ENCODE results near the gene APOBEC2.
"Not testable (repeated sequence)": the region's sequence is repeated elsewhere in the genome, so short reads cannot be mapped to it uniquely, and the experiment has no call there.

The APOBEC2 gene

DNA sequence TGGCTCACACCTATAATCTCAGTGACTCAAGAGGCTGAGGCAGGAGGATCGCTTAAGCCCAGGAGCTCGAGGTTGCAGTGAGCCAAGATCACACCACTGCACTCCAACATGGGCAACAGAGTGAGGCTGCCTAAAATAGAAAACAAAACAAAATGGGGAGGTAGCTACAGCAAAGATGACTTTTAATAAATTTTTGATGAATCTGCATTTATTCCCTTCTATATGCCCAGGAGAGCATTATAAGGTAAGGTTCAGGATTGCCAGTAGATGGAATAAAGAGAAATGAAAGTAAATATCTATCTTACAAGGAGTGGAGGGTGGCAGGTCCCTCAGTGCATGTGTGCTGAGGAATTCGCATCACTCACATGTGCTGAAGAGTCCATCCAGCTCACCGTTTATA is 38.2 kb upstream of the APOBEC2 start:
- no peak overlapping the region for H3K27ac ChIP-seq (ENCODE audit: low read length)
- H3K27me3 ChIP-seq (ENCODE audit: insufficient read depth, low read length, poor library complexity), result no peaks in the 10 kb centered on the region
- no peaks in the 10 kb centered on the region for H3K4me1 ChIP-seq (ENCODE audit: insufficient read depth, low read length)
- H2AFZ ChIP-seq (ENCODE audit: low read depth, low read length), result no peak overlapping the region
- DNase-seq (no peak), ATAC-seq (ENCODE audit: insufficient read depth, low read depth) (no peak)
- H3K4me3 ChIP-seq (ENCODE audit: low read depth in 1 of 2, low read length in 2 of 2), result no peak overlapping the region
- H3K79me2 ChIP-seq (ENCODE audit: insufficient read depth, low read length), result no peaks in the 10 kb centered on the region
- H3K4me2 ChIP-seq (ENCODE audit: insufficient read depth, low read length), result no peak overlapping the region
- H3K36me3 ChIP-seq (ENCODE audit: insufficient read depth, low read length), result no peaks in the 10 kb centered on the region
- TF ChIP-seq, protein P1, sequence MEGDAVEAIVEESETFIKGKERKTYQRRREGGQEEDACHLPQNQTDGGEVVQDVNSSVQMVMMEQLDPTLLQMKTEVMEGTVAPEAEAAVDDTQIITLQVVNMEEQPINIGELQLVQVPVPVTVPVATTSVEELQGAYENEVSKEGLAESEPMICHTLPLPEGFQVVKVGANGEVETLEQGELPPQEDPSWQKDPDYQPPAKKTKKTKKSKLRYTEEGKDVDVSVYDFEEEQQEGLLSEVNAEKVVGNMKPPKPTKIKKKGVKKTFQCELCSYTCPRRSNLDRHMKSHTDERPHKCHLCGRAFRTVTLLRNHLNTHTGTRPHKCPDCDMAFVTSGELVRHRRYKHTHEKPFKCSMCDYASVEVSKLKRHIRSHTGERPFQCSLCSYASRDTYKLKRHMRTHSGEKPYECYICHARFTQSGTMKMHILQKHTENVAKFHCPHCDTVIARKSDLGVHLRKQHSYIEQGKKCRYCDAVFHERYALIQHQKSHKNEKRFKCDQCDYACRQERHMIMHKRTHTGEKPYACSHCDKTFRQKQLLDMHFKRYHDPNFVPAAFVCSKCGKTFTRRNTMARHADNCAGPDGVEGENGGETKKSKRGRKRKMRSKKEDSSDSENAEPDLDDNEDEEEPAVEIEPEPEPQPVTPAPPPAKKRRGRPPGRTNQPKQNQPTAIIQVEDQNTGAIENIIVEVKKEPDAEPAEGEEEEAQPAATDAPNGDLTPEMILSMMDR (IDR thresholded peaks at IDR 0.05; ENCODE audit: borderline replicate concordance, extremely low read depth, low read length, poor library complexity, severe bottlenecking), result no peak
- TF ChIP-seq EZH2 (IDR thresholded peaks at IDR 0.05; ENCODE audit: borderline replicate concordance, low read depth, low read length, severe bottlenecking), result no peak
- no peaks in the 10 kb centered on the region for H3K9me3 ChIP-seq (ENCODE audit: insufficient read depth, low read length, severe bottlenecking)
- H4K20me1 ChIP-seq (ENCODE audit: insufficient read depth, low read length), result no peaks in the 10 kb centered on the region; the same call in 1 of the 2 replicates
- H3K9ac ChIP-seq (ENCODE audit: low read depth, low read length), result no peak overlapping the region

DNA sequence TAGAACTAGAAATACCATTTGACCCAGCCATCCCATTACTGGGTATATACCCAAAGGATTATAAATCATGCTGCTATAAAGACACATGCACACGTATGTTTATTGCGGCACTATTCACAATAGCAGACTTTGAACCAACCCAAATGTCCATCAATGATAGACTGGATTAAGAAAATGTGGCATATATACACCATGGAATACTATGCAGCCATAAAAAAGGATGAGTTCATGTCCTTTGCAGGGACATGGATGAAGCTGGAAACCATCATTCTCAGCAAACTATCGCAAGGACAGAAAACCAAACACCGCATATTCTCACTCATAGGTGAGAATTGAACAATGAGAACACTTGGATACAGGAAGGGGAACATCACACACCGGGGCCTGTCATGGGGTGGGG is 37.1 kb upstream of the APOBEC2 start:
- not testable (repeated sequence) for H3K27me3 ChIP-seq (ENCODE audit: insufficient read depth, low read length, poor library complexity); H2AFZ ChIP-seq (ENCODE audit: low read depth, low read length); H3K36me3 ChIP-seq (ENCODE audit: insufficient read depth, low read length); H4K20me1 ChIP-seq (ENCODE audit: insufficient read depth, low read length); H3K4me3 ChIP-seq (ENCODE audit: low read depth in 1 of 2, low read length in 2 of 2); H3K79me2 ChIP-seq (ENCODE audit: insufficient read depth, low read length); H3K9me3 ChIP-seq (ENCODE audit: insufficient read depth, low read length, severe bottlenecking); H3K4me1 ChIP-seq (ENCODE audit: insufficient read depth, low read length); H3K27ac ChIP-seq (ENCODE audit: low read length); DNase-seq; ATAC-seq (ENCODE audit: insufficient read depth, low read depth); H3K9ac ChIP-seq (ENCODE audit: low read depth, low read length); H3K4me2 ChIP-seq (ENCODE audit: insufficient read depth, low read length)

DNA sequence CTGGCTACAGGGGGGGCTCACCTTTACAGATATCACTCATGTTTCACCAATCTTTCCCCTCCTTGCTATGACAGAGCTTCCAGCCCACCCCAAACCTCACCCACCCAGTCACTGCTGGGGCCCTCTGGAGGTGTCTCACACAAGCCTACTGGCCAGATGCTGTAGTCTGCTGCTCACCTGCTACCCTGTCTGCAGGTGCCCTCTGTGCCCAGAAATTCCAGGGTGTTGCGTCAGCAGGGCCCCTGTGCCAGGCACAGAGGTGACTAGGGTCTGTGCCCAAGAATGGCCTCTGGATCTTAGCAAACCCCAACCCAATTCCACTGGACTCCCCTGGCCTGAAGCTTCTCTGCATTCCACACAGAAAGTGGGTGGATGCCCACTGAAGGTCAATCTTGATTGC is 35.3 kb upstream of the APOBEC2 start:
- Histone ChIP-seq H3K9me3 (ENCODE audit: insufficient read depth, low read length, severe bottlenecking) (no peaks in the 10 kb centered on the region), H4K20me1 (ENCODE audit: insufficient read depth, low read length) (no peaks in the 10 kb centered on the region; the same call in 1 of the 2 replicates), H3K4me1 (ENCODE audit: insufficient read depth, low read length) (no peaks in the 10 kb centered on the region), H3K36me3 (ENCODE audit: insufficient read depth, low read length) (no peaks in the 10 kb centered on the region), H3K27ac (ENCODE audit: low read length) (no peak overlapping the region), H3K4me3 (ENCODE audit: low read depth in 1 of 2, low read length in 2 of 2) (no peak overlapping the region), H3K79me2 (ENCODE audit: insufficient read depth, low read length) (no peaks in the 10 kb centered on the region), H3K4me2 (ENCODE audit: insufficient read depth, low read length) (no peak overlapping the region), H3K9ac (ENCODE audit: low read depth, low read length) (no peak overlapping the region), H3K27me3 (ENCODE audit: insufficient read depth, low read length, poor library complexity) (no peaks in the 10 kb centered on the region), H2AFZ (ENCODE audit: low read depth, low read length) (no peak overlapping the region)
- no peak for ATAC-seq (ENCODE audit: insufficient read depth, low read depth)
- DNase-seq, result no peak
- TF ChIP-seq EZH2 (IDR thresholded peaks at IDR 0.05; ENCODE audit: borderline replicate concordance, low read depth, low read length, severe bottlenecking), result no peak
- TF ChIP-seq, protein P1 (IDR thresholded peaks at IDR 0.05; ENCODE audit: borderline replicate concordance, extremely low read depth, low read length, poor library complexity, severe bottlenecking), result no peak

DNA sequence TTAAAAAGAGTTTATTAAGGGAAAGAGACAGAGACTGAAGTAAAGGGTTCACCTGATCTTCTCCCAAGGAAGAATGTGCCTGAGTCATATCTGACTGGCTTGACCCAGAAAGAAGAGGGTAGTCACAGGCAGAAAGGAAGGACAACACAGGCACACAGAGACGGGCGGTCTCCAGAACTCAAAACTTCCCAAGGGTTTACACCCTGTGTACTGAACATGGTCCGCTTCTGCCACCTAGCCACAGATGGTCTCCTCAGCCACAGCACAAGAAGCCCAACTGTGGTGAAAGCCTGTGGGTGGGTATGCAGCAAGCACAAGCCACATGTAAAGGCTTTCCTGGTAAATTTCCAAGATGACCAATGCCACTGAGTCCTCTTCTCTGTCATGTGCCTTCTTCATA is 31.2 kb upstream of the APOBEC2 start:
- Histone ChIP-seq H3K4me1 (ENCODE audit: insufficient read depth, low read length) (peaks cover 14% of the 10 kb centered on the region), H3K27ac (ENCODE audit: low read length) (no peak overlapping the region), H3K9ac (ENCODE audit: low read depth, low read length) (no peak overlapping the region), H2AFZ (ENCODE audit: low read depth, low read length) (no peak overlapping the region), H3K4me3 (ENCODE audit: low read depth in 1 of 2, low read length in 2 of 2) (no peak overlapping the region), H3K4me2 (ENCODE audit: insufficient read depth, low read length) (no peak overlapping the region), H3K36me3 (ENCODE audit: insufficient read depth, low read length) (peaks cover 6% of the 10 kb centered on the region; the same call in 1 of the 2 replicates), H3K79me2 (ENCODE audit: insufficient read depth, low read length) (peaks cover 9% of the 10 kb centered on the region), H3K9me3 (ENCODE audit: insufficient read depth, low read length, severe bottlenecking) (no peaks in the 10 kb centered on the region), H4K20me1 (ENCODE audit: insufficient read depth, low read length) (no peaks in the 10 kb centered on the region), H3K27me3 (ENCODE audit: insufficient read depth, low read length, poor library complexity) (no peaks in the 10 kb centered on the region)
- ATAC-seq (ENCODE audit: insufficient read depth, low read depth), result 0 out of 3 replicates have a peak, but pooled peaks have one; percentile 25
- no peak for DNase-seq
- TF ChIP-seq, protein P1 (IDR thresholded peaks at IDR 0.05; ENCODE audit: borderline replicate concordance, extremely low read depth, low read length, poor library complexity, severe bottlenecking), result peak; percentile 38
- no peak for TF ChIP-seq EZH2 (IDR thresholded peaks at IDR 0.05; ENCODE audit: borderline replicate concordance, low read depth, low read length, severe bottlenecking)
